Kidney (tissue), 14 donors: ENCODE data around the gene MYLK. TPM values are rescaled to one million over a fixed set of nuclear protein-coding genes. Genes with fewer than 3 reads are reported as not detected.
A peak's percentile ranks its signal among the peaks of the same experiment; 100 is the strongest.

Source experiments
- DNase-seq, 5 donors: peaks; one replicate each; pipeline ENCODE4 v3.0.0-alpha.2; 2013 to 2020
- FAIRE-seq: peaks from 2 replicates; lab custom pipeline; 2012; peaks lifted over from hg19 to GRCh38; lab: Jason Lieb, UNC
- H3K27ac ChIP-seq, 2 donors: one replicate each; pipeline ENCODE4 v1.7.0; 2013; ENCODE audit warnings: low read depth in 2 of 2, low read length in 2 of 2, inconsistent platforms in 1 of 2
- H3K27me3 ChIP-seq: one replicate; pipeline ENCODE4 v1.7.1; 2013; ENCODE audit warnings: low read length, inconsistent platforms; ENCODE audit not compliant: control insufficient read depth, insufficient read depth
- H3K36me3 ChIP-seq, 3 donors: one replicate each; pipeline versions ENCODE4 v1.7.0 to v1.7.1; 2013; ENCODE audit warnings: low read length in 3 of 3, control low read depth in 1 of 3, inconsistent platforms in 1 of 3; ENCODE audit not compliant: insufficient read depth in 3 of 3, control insufficient read depth in 2 of 3
- H3K4me1 ChIP-seq, 3 donors: one replicate each; pipeline versions ENCODE4 v1.7.0 to v1.7.1; 2013; ENCODE audit warnings: low read length in 3 of 3, inconsistent platforms in 1 of 3, low read depth in 1 of 3; ENCODE audit not compliant: control insufficient read depth in 2 of 3, insufficient read depth in 2 of 3
- H3K4me3 ChIP-seq, 3 donors: one replicate each; pipeline versions ENCODE4 v1.7.0 to v1.8.1; 2013; ENCODE audit warnings: low read length in 3 of 3, control low read depth in 1 of 3, inconsistent platforms in 1 of 3
- H3K9ac ChIP-seq, 3 donors: one replicate each; pipeline versions ENCODE4 v1.7.0 to v1.7.1; 2013; ENCODE audit warnings: low read length in 3 of 3, control low read depth in 1 of 3, inconsistent platforms in 1 of 3
- H3K9me3 ChIP-seq, 3 donors: one replicate each; pipeline versions ENCODE4 v1.7.0 to v1.7.1; 2013; ENCODE audit warnings: low read length in 3 of 3, control low read depth in 1 of 3, inconsistent platforms in 1 of 3; ENCODE audit not compliant: control insufficient read depth in 2 of 3, insufficient read depth in 1 of 3
- intact Hi-C: fragments of 100-400 bp; cut with DNase I; formaldehyde crosslinking; loops from one replicate; pipeline ENCODE4 v1.11.1; 2022
- polyA plus RNA-seq: library from polyadenylated mRNA; stranded (reverse); fragments of 350-450 nt; fragmentation: Illumina TruSeq; extraction: RNeasy Lipid Tissue Mini Kit (QIAGEN cat#74804); gene quantifications from one replicate; pipeline ENCODE4 v1.2.3, GENCODE V29; 2014; ENCODE audit warnings: low read depth, low replicate concordance; ENCODE audit not compliant: insufficient read depth
- total RNA-seq: library from RNA; stranded (reverse); fragmentation: NEBNext Ultra II Directional; extraction: Animal tissue kit (Norgen Biotek cat#: 25700); gene quantifications from one replicate; pipeline ENCODE4 v1.2.1, GENCODE V29; 2021
- TF ChIP-seq, protein P1 (sequence below): IDR thresholded peaks from 3 replicates; pipeline ENCODE4 v1.5.1; 2012; ENCODE audit warnings: mild to moderate bottlenecking, moderate library complexity, borderline replicate concordance; ENCODE audit not compliant: insufficient read depth; ENCODE audit errors: extremely low read depth
- donor health status: control.
- donor health status: control.
- donor health status: control.
- donor health status: control.
- donor health status: control.
- donor health status: DM: yes; HTN: yes; CAD: no.
- donor health status: Normal renal cell carcinoma (clear cell type).

Gene MYLK
- total and polyA plus RNA-seq, 2 donors from 2014 or later: 25.3 to 164 TPM

- DNase-seq (no peak), FAIRE-seq (no peak)
- H3K4me1 ChIP-seq: peaks cover 6 to 40% (median 20%) of the 10 kb centered on the region in 3 donors
- intact Hi-C loops: no loop called here
- peak overlapping the region; percentile 12 to 44 (median 13) for H3K4me3 ChIP-seq
- TF ChIP-seq, protein P1, sequence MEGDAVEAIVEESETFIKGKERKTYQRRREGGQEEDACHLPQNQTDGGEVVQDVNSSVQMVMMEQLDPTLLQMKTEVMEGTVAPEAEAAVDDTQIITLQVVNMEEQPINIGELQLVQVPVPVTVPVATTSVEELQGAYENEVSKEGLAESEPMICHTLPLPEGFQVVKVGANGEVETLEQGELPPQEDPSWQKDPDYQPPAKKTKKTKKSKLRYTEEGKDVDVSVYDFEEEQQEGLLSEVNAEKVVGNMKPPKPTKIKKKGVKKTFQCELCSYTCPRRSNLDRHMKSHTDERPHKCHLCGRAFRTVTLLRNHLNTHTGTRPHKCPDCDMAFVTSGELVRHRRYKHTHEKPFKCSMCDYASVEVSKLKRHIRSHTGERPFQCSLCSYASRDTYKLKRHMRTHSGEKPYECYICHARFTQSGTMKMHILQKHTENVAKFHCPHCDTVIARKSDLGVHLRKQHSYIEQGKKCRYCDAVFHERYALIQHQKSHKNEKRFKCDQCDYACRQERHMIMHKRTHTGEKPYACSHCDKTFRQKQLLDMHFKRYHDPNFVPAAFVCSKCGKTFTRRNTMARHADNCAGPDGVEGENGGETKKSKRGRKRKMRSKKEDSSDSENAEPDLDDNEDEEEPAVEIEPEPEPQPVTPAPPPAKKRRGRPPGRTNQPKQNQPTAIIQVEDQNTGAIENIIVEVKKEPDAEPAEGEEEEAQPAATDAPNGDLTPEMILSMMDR: no peak
- peak overlapping the region; percentile 40 to 71 for H3K27ac ChIP-seq
- peaks cover 0 to 1% (median 0%) of the 10 kb centered on the region in 3 donors for H3K36me3 ChIP-seq
- H3K9me3 ChIP-seq: no peaks in the 10 kb centered on the region
- no peaks in the 10 kb centered on the region for H3K27me3 ChIP-seq
- H3K9ac ChIP-seq: peak overlapping the region in 1 of 3 donors; percentile 34
Observed at GRCh38 chr3:123696808-123697207, 187.3 kb downstream of the MYLK start.

DNA sequence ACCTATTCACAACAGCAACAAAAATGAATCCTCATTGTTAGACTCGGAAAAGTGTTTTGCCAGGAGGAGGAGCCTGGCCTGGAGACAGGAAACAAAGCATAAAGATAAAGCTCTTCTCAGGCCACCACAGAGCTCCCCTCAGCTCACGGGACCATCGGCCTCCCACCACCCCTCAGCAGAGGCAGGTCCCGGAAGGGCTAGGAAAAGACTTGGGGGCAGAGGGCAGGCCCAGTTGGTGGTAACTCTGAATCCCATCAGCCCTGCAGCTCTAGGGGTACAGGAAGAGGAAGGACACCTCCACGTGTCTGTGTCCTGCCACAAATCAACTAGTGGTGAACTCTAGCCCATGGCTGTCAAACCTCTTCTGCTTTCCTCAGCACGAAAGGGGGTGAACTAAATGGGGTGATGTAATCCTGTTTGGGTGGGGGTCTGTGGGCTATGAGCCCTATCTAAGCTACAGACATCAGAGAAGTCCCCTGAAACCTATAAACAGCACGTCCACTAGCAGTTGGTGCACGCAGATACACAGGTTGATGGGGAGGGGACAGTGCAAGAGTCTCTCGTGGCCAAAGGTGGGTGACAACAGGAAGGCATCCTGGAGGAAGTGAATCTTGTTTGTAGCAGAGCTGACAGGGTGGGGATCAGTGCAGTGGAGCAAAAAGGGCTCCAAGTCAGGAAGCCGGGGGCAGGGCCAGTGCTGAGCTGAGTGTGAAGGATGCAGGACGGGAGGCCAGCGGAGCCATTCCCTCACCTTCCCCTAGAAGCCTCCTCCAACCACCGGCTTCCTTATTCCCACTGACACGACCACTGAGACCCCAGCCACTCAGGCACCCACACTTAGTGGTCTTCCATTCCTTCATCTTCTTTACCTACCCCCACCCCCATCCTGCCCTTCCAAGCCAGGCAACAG is 188.1 kb downstream of the MYLK start:
- TF ChIP-seq, protein P1: no peak
- Histone ChIP-seq H3K9me3 (no peaks in the 10 kb centered on the region), H3K4me3 (peak overlapping the region in 2 of 3 donors; percentile 9 to 44), H3K27ac (peak overlapping the region; percentile 40 to 71), H3K9ac (peak overlapping the region in 1 of 3 donors; percentile 34), H3K4me1 (peaks cover 6 to 44% (median 20%) of the 10 kb centered on the region in 3 donors), H3K27me3 (no peaks in the 10 kb centered on the region), H3K36me3 (peaks cover 0 to 9% (median 0%) of the 10 kb centered on the region in 3 donors)
- FAIRE-seq (no peak), DNase-seq (peak in 2 of 5 donors; percentile 17 to 55)
- intact Hi-C loops: no loop called here

- H3K27me3 ChIP-seq: no peaks in the 10 kb centered on the region
- no peak for FAIRE-seq
- H3K4me3 ChIP-seq: peak overlapping the region in 1 of 3 donors; percentile 4
- peak in 2 of 5 donors; percentile 23 to 55 for DNase-seq
- TF ChIP-seq, protein P1: no peak
- peaks cover 0 to 10% (median 0%) of the 10 kb centered on the region in 3 donors for H3K36me3 ChIP-seq
- H3K4me1 ChIP-seq: peaks cover 6 to 45% (median 20%) of the 10 kb centered on the region in 3 donors
- peak overlapping the region; percentile 40 to 78 for H3K27ac ChIP-seq
- H3K9ac ChIP-seq: no peak overlapping the region
- no peaks in the 10 kb centered on the region for H3K9me3 ChIP-seq
- intact Hi-C loops: no loop called here
Observed at GRCh38 chr3:123695152-123695551, 189.0 kb downstream of the MYLK start.
